ENCODE data around the gene MYLIP. TPM values are rescaled to one million over a fixed set of nuclear protein-coding genes. Genes with fewer than 3 reads are reported as not detected.
"Not testable (repeated sequence)": the region's sequence is repeated elsewhere in the genome, so short reads cannot be mapped to it uniquely, and the experiment has no call there.

Gene MYLIP
- total RNA-seq, 2 experiments from 2014 or later, result 16.9 to 18.1 TPM

DNA sequence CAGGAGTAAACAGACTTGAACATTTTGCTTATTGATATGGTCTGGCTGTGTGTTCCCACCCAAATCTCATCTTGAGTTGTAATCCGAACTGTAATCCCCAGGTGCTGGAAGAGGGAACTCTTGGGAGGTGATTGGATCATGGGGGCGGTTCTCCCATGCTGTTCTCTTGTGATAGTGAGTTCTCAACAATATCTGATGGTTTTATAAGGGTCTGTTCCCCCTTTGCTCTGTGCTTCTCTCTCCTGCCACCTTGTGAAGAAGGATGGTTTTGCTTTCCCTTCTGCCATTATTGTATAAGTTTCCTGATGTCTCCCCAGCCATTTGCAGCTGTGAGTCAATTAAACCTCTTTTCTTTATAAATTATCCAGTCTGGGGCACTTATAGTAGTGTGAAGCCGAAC lies 40.0 kb downstream of the MYLIP start:
- Mint-ChIP-seq H3K27me3 (peaks cover 26% of the 10 kb centered on the region), H3K27ac (no peak overlapping the region), H3K36me3 (ENCODE audit: low read depth) (peaks cover 2% of the 10 kb centered on the region), H3K9me3 (no peaks in the 10 kb centered on the region), H3K4me3 (no peak overlapping the region), H3K4me1 (peaks cover 23% of the 10 kb centered on the region)
- CTCF ChIA-PET, result interaction anchor here (0.6 kb wide), 2 partner anchors 15 to 158 kb away, joined by 3 read pairs; no protein-coding TSS in a partner anchor
- POLR2A ChIA-PET, result no interaction called here
- DNase-seq, result no peak

DNA sequence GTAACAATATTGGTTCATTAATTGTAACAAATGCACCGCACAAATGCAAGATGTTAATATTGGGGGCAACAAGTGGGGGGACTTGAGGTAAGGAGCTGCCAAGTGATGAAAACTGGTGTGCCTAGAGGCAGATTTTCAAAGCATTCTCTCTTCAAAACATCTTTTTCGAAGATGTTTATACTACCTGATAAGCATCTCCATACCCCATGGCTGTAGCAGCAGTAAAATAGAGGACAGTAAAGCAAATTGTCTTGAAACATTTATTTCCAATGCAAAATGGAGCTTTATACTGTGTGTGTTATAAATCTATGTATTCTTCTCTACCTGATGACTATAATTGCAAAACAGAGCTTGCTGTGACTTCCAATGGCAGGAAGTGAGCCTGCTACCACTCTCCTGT lies 42.5 kb downstream of the MYLIP start:
- Mint-ChIP-seq H3K4me3 (no peak overlapping the region), H3K36me3 (ENCODE audit: low read depth) (peaks cover 6% of the 10 kb centered on the region), H3K4me1 (peaks cover 32% of the 10 kb centered on the region), H3K27ac (no peak overlapping the region), H3K9me3 (peaks cover 8% of the 10 kb centered on the region), H3K27me3 (peaks cover 19% of the 10 kb centered on the region)
- ChIA-PET CTCF (no interaction called here), POLR2A (no interaction called here)
- DNase-seq, result no peak

DNA sequence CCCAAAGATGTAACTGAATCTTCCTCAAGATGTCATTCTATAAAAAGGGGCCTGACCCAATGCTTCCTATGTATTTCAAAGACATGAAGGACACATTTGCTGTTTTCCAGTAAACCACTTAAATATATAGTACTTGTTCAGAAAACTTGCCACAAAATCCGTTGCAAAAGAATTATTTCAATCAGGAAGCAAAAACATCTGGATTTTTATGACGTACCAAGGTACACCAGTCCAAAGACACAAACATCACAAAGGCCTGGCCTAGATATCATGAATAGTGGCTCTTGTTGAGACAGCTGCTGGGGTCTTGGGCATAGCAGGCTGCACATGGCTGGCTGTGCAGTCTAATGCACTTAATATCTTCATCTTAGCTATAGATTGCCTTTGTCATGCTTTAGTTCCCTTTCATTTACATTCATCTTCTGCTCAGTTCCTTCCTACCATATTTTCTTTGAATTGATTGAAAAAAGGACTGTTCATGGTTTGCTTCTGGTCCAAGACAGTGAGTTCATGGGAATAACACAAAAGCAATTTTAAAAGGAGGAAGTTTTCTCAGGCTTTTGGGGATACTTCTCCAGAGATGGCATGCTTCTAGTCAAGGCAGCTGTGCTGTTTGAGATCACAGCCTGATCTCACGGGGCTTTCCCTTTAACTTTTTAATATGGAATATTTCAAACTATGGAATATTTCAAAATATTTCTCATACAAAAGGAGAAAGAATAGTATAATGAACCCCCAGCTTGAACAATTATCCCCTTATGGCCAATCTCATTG lies 44.5 kb downstream of the MYLIP start:
- Mint-ChIP-seq H3K27ac (no peak overlapping the region), H3K4me3 (no peak overlapping the region), H3K4me1 (peaks cover 29% of the 10 kb centered on the region), H3K9me3 (peaks cover 21% of the 10 kb centered on the region), H3K27me3 (peaks cover 15% of the 10 kb centered on the region), H3K36me3 (ENCODE audit: low read depth) (peaks cover 15% of the 10 kb centered on the region)
- POLR2A ChIA-PET, result no interaction called here
- CTCF ChIA-PET, result interaction anchor here (0.6 kb wide), 2 partner anchors 254 to 452 kb away, joined by 3 read pairs; no protein-coding TSS in a partner anchor
- DNase-seq, result no peak

DNA sequence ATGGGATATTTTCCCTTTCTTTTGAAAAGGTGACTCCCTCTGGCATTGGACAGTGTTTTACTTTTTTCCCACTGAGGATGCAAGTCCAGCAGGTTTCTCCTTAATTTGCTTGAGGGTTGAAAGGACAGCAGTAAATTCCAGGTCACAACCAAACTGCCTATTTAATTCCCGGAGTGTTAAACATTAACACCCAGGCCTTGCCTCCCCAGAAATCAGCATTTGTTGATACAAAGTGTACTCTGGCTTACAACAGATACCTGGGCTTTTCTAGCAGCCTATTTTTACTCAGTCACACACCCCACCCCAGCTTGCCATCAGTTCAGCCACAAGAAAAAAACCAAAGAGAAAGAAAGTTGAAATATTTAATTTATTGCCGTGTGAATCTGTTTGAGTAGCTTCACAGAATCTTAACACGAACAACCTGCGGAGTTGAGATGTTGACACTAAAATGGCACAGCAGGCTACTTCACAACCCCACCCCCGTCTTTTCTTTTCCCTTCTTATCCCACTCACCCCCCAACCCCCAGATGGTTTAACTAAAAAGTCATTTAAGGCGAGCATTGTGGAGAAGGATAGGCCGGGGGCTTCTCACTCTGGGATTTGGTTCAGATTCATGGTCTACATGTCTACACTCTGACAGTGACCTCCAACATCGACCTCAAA lies 45.7 kb downstream of the MYLIP start:
- peaks cover 20% of the 10 kb centered on the region for H3K36me3 Mint-ChIP-seq (ENCODE audit: low read depth)
- no peak overlapping the region for H3K27ac Mint-ChIP-seq
- H3K4me3 Mint-ChIP-seq, result no peak overlapping the region
- DNase-seq, result no peak
- ChIA-PET POLR2A (no interaction called here), CTCF (interaction anchor here (1.4 kb wide), 1 partner anchor 12 kb away, joined by 3 read pairs; no protein-coding TSS in a partner anchor)
- peaks cover 25% of the 10 kb centered on the region for H3K9me3 Mint-ChIP-seq
- peaks cover 12% of the 10 kb centered on the region for H3K27me3 Mint-ChIP-seq
- H3K4me1 Mint-ChIP-seq, result peaks cover 33% of the 10 kb centered on the region

DNA sequence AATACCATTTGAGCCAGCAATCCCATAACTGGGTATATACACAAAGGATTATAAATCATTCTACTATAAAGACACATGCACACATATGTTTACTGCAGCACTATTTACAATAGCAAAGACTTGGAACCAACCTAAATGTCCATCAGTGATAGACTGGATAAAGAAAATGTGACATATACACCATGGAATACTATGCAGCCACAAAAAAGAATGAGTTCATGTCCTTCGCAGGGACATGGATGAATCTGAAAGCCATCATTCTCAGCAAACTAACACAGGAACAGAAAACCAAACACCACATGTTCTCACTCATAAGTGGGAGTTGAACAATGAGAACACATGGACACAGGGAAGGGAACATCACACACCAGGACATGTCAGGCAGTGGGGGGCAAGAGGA lies 47.7 kb downstream of the MYLIP start:
- H3K4me1 Mint-ChIP-seq, result peaks cover 41% of the 10 kb centered on the region
- peaks cover 35% of the 10 kb centered on the region for H3K36me3 Mint-ChIP-seq (ENCODE audit: low read depth)
- H3K27me3 Mint-ChIP-seq, CTCF ChIA-PET, POLR2A ChIA-PET, H3K27ac Mint-ChIP-seq, DNase-seq, H3K4me3 Mint-ChIP-seq: not testable (repeated sequence)
- H3K9me3 Mint-ChIP-seq, result peaks cover 38% of the 10 kb centered on the region

DNA sequence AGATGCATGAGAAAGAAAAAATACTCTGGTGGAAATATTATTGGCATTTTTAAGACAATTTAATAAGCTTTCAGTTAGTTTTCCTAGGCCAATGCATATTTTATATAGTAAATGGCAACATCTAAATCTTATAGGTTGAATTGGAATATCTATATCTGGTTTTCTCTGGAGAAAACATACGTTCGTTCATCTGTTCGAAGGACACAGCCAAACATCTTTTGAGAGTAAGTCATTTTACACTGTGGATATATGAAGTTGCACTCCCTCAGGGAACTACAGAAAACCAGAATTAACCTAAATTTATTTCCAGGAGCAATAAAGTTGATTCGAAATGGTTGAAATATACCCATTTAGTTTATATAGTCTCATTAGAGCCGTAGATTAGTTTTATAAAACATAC lies 49.0 kb downstream of the MYLIP start:
- Mint-ChIP-seq H3K27ac (no peak overlapping the region), H3K4me1 (peaks cover 47% of the 10 kb centered on the region), H3K9me3 (peaks cover 44% of the 10 kb centered on the region), H3K36me3 (ENCODE audit: low read depth) (peaks cover 42% of the 10 kb centered on the region), H3K4me3 (no peak overlapping the region), H3K27me3 (peaks cover 6% of the 10 kb centered on the region)
- ChIA-PET POLR2A (no interaction called here), CTCF (no interaction called here)
- no peak for DNase-seq

DNA sequence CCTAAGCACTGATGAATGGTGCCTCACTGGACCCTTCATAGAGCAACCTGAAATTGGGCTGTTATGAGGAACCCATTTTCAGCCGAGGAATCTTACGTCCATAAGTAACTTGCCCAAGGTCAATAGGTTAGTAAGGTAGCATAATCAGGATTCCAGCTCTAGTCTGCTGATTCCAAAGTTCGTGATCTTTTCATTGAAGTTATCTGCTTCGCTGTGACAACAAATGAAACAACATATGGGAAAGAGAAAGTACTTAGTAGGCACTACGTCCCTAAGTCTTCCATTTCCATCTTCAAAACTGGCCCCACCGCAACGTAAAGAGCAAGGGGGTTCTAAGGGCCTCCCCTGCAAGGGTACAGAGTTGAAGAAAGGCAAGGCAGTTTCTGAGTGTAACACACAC lies 49.5 kb downstream of the MYLIP start:
- H3K4me3 Mint-ChIP-seq, result no peak overlapping the region
- H3K36me3 Mint-ChIP-seq (ENCODE audit: low read depth), result peaks cover 41% of the 10 kb centered on the region
- H3K9me3 Mint-ChIP-seq, result peaks cover 44% of the 10 kb centered on the region
- DNase-seq, result no peak
- H3K4me1 Mint-ChIP-seq, result peaks cover 52% of the 10 kb centered on the region
- H3K27ac Mint-ChIP-seq, result peak overlapping the region; percentile 68
- CTCF ChIA-PET, result no interaction called here
- peaks cover 6% of the 10 kb centered on the region for H3K27me3 Mint-ChIP-seq
- POLR2A ChIA-PET, result no interaction called here

DNA sequence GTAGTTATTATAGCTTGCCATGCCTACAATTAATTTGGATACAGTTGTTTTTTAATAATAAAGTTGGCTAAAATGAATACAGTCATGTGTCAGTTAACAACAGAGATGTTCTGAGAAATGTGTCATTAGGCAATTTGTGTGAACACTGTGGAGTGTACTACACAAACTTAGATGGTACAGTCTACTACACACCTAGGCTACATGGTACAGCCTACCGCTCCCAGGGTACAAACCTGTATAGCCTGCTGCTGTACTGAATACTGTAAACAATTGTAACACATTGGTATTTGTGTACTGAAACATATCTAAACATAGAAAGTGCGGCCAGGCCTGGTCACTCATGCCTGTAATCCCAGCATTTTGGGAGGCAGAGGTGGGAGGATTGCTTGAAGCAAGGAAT lies 50.2 kb downstream of the MYLIP start:
- peaks cover 44% of the 10 kb centered on the region for H3K9me3 Mint-ChIP-seq
- H3K4me3 Mint-ChIP-seq, result no peak overlapping the region
- peaks cover 4% of the 10 kb centered on the region for H3K27me3 Mint-ChIP-seq
- no peak for DNase-seq
- peak overlapping the region; percentile 88 for H3K27ac Mint-ChIP-seq
- peaks cover 51% of the 10 kb centered on the region for H3K4me1 Mint-ChIP-seq
- ChIA-PET CTCF (interaction anchor here (1.4 to 1.8 kb wide), 2 partner anchors 9 to 487 kb away, joined by 5 to 10 read pairs; no protein-coding TSS in a partner anchor), POLR2A (interaction anchor here (1.5 kb wide), 1 partner anchor 50 kb away, joined by 8 read pairs; the partner anchor contains the start of gene MYLIP)
- peaks cover 40% of the 10 kb centered on the region for H3K36me3 Mint-ChIP-seq (ENCODE audit: low read depth)

DNA sequence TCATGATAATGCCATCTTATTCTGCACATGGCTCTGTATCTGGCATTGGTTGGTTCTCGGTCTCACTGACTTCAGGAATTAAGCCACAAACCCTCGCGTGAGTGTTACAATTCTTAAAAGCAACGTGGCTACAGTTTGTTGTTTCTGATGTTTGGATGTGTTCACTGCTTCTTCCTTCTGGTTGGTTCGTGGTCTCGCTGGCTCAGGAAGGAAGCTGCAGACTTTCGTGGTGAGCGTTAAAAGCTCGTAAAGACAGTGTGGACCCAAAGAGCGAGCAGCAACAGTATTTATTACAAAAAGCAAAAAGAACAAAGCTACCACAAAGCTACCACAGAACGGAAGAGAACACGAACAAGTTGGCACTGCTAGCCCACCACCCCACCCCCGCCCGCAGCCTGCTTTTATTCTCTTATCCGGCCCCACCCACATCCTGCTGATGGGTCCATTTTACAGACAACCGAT lies 51.1 kb downstream of the MYLIP start:
- Mint-ChIP-seq H3K9me3 (peaks cover 41% of the 10 kb centered on the region), H3K27ac (peak overlapping the region; percentile 88), H3K36me3 (ENCODE audit: low read depth) (peaks cover 40% of the 10 kb centered on the region), H3K27me3 (peaks cover 4% of the 10 kb centered on the region), H3K4me1 (peaks cover 44% of the 10 kb centered on the region), H3K4me3 (peak overlapping the region; percentile 10)
- DNase-seq, result peak; percentile 83
- CTCF ChIA-PET, result interaction anchor here (0.9 to 1.8 kb wide), 7 partner anchors 8 to 488 kb away, joined by 3 to 10 read pairs (median 4); partner anchors contain the start of gene MYLIP
- POLR2A ChIA-PET, result interaction anchor here (1.5 kb wide), 1 partner anchor 51 kb away, joined by 8 read pairs; the partner anchor contains the start of gene MYLIP

DNA sequence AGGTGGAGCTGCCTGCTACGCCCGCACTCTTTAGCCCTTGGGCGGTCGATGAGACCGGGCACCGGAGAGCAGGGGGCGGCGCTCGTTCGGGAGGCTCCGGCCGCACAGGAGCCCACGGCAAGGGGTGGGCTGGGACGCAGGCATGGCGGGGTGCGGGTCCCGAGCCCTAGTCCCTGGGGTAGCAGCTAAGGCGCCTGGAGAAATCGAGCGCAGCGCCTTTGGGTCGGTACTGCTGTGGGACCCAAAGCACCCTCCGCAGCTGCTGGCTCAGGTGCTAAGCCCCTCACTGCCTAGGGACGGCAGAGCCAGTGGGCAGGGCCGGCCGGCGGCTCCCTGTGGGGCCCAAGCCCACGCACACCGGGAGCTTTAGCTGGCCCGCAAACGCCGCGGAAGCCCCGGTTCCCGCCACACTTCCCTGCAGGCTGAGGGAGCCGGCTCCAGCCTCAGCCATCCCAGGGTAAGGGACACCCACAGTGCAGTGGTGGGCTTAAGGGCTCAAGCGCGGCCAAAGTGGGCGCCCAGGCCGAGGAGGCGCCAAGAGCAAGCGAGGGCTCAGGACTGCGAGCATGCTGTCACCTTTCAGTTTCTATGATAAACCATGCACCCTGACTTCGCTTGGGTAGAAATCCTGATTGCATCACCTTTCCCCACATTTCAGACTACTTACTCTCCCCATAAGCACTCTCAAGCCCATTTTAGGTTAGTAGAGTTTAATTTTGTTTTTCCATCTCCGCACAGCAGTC lies 52.0 kb downstream of the MYLIP start:
- Mint-ChIP-seq H3K27ac (peak overlapping the region; percentile 88), H3K36me3 (ENCODE audit: low read depth) (peaks cover 40% of the 10 kb centered on the region), H3K4me1 (peaks cover 43% of the 10 kb centered on the region), H3K4me3 (no peak overlapping the region), H3K27me3 (peaks cover 4% of the 10 kb centered on the region), H3K9me3 (peaks cover 41% of the 10 kb centered on the region)
- ChIA-PET POLR2A (interaction anchor here (1.5 kb wide), 1 partner anchor 52 kb away, joined by 8 read pairs; the partner anchor contains the start of gene MYLIP), CTCF (interaction anchor here (0.9 to 1.8 kb wide), 7 partner anchors 8 to 489 kb away, joined by 3 to 10 read pairs (median 4); partner anchors contain the start of gene MYLIP)
- no peak for DNase-seq

DNA sequence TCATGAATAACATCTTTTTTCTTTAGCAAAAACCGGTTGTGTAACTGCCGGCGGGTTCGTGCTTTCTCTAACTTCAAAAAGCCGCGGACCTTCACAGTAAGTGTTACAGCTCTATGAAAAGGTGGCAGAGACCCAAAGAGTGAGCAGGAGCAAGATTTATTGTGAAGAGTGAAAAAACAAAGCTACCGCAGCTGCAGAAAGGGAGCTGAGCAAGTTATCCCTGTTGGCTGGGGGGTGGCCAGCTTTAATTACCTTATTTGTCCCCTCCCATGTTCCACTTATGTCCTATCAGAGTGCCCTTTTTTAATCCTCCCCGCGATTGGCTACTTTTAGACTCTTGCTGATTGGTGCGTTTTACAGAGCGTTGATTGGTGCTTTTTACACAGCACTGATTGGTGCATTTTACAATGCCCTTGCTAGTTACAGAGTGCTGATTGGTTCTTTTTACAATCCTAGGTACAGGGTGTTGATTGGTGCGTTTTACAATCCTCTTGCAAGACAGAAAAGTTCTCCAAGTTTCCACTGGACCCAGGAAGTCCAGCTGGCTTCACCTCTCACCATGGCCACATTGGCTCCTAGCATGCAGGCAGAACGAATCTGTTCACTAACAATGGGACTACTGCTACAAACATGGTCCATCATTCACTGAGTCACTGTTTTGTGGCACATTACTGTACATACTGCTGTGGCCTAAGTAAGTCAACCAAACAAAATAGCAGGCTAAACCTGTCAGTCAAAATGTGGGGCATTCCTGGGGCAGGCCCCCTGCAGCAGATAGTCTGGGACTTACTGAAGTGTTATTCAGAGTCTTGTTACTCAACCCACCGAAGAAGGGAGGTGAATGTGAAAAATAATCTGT lies 52.8 kb downstream of the MYLIP start:
- peaks cover 34% of the 10 kb centered on the region for H3K9me3 Mint-ChIP-seq
- H3K4me3 Mint-ChIP-seq, result no peak overlapping the region
- ChIA-PET CTCF (interaction anchor here (0.6 to 3.2 kb wide), 6 partner anchors 21 to 490 kb away, joined by 3 to 14 read pairs (median 8); partner anchors contain the start of gene MYLIP), POLR2A (no interaction called here)
- DNase-seq, result no peak
- peaks cover 32% of the 10 kb centered on the region for H3K36me3 Mint-ChIP-seq (ENCODE audit: low read depth)
- H3K27ac Mint-ChIP-seq, result no peak overlapping the region
- peaks cover 43% of the 10 kb centered on the region for H3K4me1 Mint-ChIP-seq
- peaks cover 3% of the 10 kb centered on the region for H3K27me3 Mint-ChIP-seq
